IPS-18a (cell line): ENCODE results near the gene FAM9A.

Source experiments
- H3K27ac ChIP-seq: one replicate; pipeline ENCODE4 v1.5.1; 2013; ENCODE audit warnings: low read length
- H3K27me3 ChIP-seq: one replicate; pipeline ENCODE4 v1.6.1; 2013; ENCODE audit warnings: mild to moderate bottlenecking, low read length; ENCODE audit not compliant: control insufficient read depth, insufficient read depth
- H3K36me3 ChIP-seq: one replicate; pipeline ENCODE4 v1.6.1; 2013; ENCODE audit warnings: low read depth, low read length; ENCODE audit not compliant: control insufficient read depth
- H3K4me1 ChIP-seq: one replicate; pipeline ENCODE4 v1.6.1; 2013; ENCODE audit warnings: low read depth, low read length; ENCODE audit not compliant: control insufficient read depth
- H3K4me3 ChIP-seq: one replicate; pipeline ENCODE4 v1.5.1; 2013; ENCODE audit warnings: low read length
- H3K9ac ChIP-seq: one replicate; pipeline ENCODE4 v1.6.1; 2013; ENCODE audit warnings: mild to moderate bottlenecking, low read length, moderate library complexity
- H3K9me3 ChIP-seq: one replicate; pipeline ENCODE4 v1.6.1; 2013; ENCODE audit warnings: low read depth, low read length; ENCODE audit not compliant: control insufficient read depth

Gene FAM9A

DNA sequence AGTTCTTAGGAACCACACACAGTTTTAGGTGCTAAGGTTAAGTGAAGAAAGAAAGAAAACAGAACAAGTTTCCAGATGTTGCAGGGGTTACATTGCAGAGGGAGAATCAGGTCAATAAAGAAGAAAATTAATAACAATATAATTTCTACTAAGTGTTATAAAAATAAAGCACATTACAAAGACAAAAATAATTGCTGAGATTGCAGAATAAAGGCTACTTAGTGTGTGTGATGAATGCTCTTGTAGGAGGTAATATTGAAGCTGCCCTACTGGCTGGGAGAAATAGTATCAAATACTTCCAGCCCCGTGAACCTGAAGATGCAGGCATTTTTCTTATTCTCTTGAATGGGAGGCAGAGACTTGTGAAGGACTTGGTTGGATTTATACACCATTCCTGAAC, 33.2 kb upstream of the FAM9A start:
- Histone ChIP-seq H3K4me1 (no peaks in the 10 kb centered on the region), H3K4me3 (no peak overlapping the region), H3K9me3 (no peaks in the 10 kb centered on the region), H3K27ac (no peak overlapping the region), H3K27me3 (no peaks in the 10 kb centered on the region), H3K9ac (no peak overlapping the region), H3K36me3 (no peaks in the 10 kb centered on the region)

DNA sequence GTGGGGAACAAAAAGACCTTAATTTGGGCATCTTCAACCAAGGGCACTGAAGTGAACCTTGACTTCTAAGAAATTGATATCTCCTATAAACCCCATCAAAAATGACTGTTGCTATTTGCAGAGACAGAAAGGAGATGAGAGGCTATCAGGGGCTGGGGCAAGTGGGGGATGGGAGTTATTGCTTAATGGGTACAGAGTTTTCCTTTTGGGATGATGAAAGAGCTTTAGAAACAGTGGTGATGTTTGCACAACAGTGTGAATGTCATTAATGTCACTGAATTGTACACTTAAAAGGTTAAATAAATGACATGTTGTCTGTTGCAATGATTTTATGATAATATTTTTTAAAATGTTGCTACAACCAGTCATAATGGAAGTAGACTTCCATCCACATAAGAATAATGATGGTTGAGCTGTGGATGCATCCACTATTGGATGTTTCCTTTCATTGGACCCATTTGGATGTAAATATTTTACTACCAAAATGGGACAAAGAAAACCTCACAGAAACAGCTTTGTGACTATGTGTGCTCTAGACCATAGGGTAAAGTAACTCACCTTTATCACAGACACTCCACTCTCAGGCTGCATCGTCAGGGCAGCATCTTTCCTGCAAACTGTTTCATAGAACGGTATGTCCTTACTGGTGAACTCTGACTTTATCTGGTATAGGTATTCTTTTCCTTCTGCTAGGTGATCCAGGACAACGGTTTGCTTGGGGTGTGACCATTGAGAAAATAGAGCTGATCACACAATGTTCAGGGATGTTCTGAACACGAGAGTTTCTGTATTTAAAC, 31.6 kb upstream of the FAM9A start:
- Histone ChIP-seq H3K9ac (no peak overlapping the region), H3K4me3 (no peak overlapping the region), H3K27ac (no peak overlapping the region), H3K27me3 (no peaks in the 10 kb centered on the region), H3K9me3 (no peaks in the 10 kb centered on the region), H3K36me3 (no peaks in the 10 kb centered on the region), H3K4me1 (no peaks in the 10 kb centered on the region)

DNA sequence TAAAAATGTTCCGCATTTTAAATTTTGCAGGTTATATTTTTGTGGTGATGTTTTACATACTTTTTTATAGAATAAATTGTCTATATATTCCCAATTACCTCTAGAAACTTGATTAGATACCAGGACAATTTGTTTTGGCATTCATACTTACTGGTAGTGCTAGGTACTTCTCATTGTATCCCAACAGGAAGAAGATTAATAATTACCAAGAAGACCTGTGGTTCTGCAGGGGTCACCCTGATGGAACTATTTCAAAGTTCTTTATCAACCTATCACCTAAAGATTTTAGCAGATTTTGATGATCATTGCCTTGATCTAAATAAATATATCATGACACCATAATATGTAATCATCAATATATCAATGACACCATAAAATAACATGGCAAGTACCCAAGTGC, 22.5 kb upstream of the FAM9A start:
- H3K36me3 ChIP-seq = no peaks in the 10 kb centered on the region
- H3K27ac ChIP-seq = no peak overlapping the region
- H3K4me1 ChIP-seq = peaks cover 7% of the 10 kb centered on the region
- no peak overlapping the region for H3K4me3 ChIP-seq
- no peak overlapping the region for H3K9ac ChIP-seq
- no peaks in the 10 kb centered on the region for H3K9me3 ChIP-seq
- no peaks in the 10 kb centered on the region for H3K27me3 ChIP-seq

DNA sequence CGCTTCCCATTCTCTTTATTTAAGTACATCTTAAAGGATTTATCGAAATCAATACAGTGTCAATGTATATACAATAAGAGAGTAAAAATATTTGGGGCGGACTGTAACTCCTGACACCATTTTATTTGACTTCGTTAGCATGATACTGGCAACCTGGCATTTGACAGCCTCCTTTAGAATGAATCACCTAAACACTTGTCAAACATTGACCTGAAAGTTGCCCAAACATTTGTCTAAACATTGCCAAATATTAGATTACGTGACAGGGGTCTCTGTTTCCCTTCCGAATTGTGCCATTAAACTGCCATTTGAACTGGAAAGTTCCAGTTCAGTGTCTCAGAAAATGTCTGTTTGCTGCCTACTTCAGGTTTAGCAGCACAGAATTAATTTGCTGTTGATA, 20.8 kb upstream of the FAM9A start:
- Histone ChIP-seq H3K9me3 (no peaks in the 10 kb centered on the region), H3K4me3 (no peak overlapping the region), H3K27ac (no peak overlapping the region), H3K9ac (no peak overlapping the region), H3K36me3 (no peaks in the 10 kb centered on the region), H3K27me3 (no peaks in the 10 kb centered on the region), H3K4me1 (peaks cover 7% of the 10 kb centered on the region)

DNA sequence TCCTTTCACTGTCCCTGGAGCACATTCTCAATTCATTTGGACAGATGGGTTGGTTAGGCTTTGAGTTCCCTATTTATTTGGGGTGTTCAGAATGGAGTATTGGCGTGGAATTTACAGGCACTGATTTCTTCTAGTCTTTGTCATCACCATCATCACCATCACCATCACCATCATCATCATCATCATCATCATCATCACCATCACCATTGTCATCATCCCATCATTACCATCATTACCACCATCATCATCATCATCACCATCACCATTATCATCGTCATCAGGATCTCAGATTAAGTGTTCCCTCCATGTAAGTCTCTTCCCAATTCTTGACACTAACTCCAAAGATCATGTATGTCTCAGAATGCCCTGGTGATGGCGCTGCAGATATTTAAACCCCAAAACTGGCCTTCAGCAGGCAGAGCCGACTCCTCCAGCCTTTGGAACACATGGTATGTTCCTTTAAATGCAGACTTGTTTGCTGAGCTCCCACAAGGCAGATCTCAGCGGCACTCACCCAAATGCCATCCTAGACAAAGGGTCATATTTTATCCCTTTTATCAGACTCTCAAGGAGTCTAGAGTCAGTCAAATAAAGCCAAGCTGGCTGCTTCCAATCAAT, 19.8 kb upstream of the FAM9A start:
- H3K27ac ChIP-seq = no peak overlapping the region
- H3K4me1 ChIP-seq = peaks cover 7% of the 10 kb centered on the region
- H3K9me3 ChIP-seq = no peaks in the 10 kb centered on the region

DNA sequence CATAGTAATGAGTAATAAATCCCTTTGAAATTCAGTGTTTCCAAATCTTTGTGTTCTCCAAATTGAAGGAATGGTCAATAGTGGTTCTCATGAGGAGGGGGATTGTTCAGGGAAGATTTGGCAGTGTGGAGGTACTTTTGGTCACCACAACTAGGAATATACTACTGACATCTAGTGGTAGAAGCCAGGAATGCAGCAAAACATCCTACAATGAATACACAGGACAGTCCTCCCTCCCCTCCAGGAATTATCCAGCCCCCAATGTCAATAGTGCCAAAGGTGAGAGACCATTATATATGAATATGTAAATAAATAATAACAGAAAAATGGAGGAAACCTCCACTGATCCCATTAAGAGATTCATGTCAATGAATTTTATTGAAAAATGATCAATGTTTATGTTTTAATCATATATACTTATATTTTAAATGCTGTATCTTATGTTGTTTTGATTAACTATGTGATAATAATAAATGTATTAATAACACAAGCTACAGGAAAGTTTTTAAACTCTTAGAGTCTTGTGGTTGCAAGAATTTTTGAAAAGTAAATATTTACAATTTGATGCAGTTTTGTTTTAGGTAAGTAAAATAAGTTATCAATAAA, 14.4 kb upstream of the FAM9A start:
- Histone ChIP-seq H3K9me3 (no peaks in the 10 kb centered on the region), H3K27ac (no peak overlapping the region), H3K27me3 (no peaks in the 10 kb centered on the region), H3K9ac (no peak overlapping the region), H3K4me3 (no peak overlapping the region), H3K4me1 (no peaks in the 10 kb centered on the region), H3K36me3 (no peaks in the 10 kb centered on the region)

More for the DNA sequence above, 19.8 kb upstream of the FAM9A start:
- no peaks in the 10 kb centered on the region for H3K36me3 ChIP-seq
- no peaks in the 10 kb centered on the region for H3K27me3 ChIP-seq
- H3K4me3 ChIP-seq = no peak overlapping the region
- H3K9ac ChIP-seq = no peak overlapping the region

DNA sequence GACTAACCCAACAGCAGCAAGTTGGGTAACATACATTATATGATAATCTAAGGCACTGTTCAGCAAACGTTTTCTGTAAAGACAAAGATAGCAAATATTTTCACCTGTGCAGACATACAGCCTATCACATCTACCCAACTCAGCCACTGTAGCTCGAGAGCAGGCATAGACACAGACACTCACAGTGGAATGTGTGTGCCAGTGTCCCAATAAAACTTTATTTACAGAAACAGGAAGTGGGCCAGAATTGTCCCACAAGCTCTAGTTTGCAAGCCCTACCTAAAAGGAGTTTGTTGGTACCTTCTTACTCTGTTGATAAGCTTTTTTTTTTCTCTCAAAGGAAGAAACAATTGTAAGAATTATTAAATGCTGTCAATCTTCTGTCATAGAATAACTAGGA, 11.9 kb upstream of the FAM9A start:
- H3K36me3 ChIP-seq = no peaks in the 10 kb centered on the region
- H3K4me3 ChIP-seq = no peak overlapping the region
- no peaks in the 10 kb centered on the region for H3K4me1 ChIP-seq
- no peak overlapping the region for H3K27ac ChIP-seq
- H3K27me3 ChIP-seq = no peaks in the 10 kb centered on the region
- H3K9me3 ChIP-seq = no peaks in the 10 kb centered on the region
- no peak overlapping the region for H3K9ac ChIP-seq

DNA sequence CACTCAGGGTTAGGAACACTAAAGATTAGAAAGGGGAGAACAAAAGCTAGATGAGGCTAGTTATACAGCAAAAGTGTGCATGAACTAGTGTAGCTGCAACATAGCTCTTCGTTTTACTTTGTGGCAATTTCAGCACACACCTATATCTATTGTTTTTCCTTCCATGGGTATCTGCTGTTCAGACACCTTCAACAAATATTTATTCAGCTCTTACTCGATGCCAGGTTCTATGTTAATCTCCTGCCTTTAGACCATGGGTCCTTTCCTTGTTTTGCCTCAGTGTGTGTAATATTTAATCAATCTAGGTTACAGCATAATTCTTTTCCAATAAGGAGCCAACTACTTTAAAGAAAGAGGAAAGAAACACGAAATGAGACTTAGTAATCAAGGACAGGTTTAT, 10.4 kb upstream of the FAM9A start:
- H3K27me3 ChIP-seq = no peaks in the 10 kb centered on the region
- H3K27ac ChIP-seq = no peak overlapping the region
- H3K4me1 ChIP-seq = no peaks in the 10 kb centered on the region
- no peak overlapping the region for H3K4me3 ChIP-seq
- H3K9me3 ChIP-seq = no peaks in the 10 kb centered on the region
- H3K9ac ChIP-seq = no peak overlapping the region
- no peaks in the 10 kb centered on the region for H3K36me3 ChIP-seq

DNA sequence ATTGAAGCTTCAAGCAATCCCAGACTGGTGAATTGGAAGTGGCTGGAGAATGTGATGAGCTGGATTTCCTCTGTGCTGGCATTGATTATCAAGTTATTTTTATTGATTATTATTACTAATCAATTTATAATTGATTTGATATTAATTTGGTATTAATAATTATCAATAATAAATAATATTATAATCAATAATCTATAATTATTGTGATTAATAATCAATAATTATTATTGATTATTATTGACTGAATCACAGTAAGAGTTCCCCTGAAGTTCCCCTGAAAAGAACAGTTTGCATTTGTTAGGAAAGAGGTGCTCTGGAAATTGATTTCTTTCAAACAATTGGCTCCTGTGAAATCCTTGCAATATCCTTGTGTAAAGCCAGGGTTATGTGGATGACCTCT, 7.5 kb upstream of the FAM9A start:
- Histone ChIP-seq H3K4me1 (no peaks in the 10 kb centered on the region), H3K27me3 (no peaks in the 10 kb centered on the region), H3K36me3 (no peaks in the 10 kb centered on the region), H3K4me3 (no peak overlapping the region), H3K9ac (no peak overlapping the region), H3K27ac (no peak overlapping the region), H3K9me3 (no peaks in the 10 kb centered on the region)

DNA sequence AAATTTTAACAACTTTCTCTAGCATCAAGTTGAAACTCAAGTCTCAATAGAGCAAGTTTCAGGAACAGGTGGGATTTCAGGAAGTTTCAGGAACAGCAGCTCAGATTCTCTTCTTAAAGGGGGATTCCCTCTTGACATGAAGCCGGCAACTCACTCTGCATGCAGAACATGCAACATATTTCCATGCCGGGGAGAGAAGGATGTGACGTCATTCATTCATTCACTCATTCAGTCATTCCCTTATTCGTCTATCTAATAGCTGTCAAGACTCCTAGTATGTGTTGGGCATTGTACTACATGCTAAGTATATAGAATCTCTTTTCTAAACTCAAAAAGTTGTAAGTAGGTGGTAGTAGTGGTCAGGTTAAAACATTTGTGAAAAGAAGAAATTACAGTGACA, 4.8 kb upstream of the FAM9A start:
- Histone ChIP-seq H3K36me3 (no peaks in the 10 kb centered on the region), H3K9me3 (no peaks in the 10 kb centered on the region), H3K4me3 (no peak overlapping the region), H3K4me1 (no peaks in the 10 kb centered on the region), H3K27me3 (no peaks in the 10 kb centered on the region), H3K9ac (no peak overlapping the region), H3K27ac (no peak overlapping the region)

DNA sequence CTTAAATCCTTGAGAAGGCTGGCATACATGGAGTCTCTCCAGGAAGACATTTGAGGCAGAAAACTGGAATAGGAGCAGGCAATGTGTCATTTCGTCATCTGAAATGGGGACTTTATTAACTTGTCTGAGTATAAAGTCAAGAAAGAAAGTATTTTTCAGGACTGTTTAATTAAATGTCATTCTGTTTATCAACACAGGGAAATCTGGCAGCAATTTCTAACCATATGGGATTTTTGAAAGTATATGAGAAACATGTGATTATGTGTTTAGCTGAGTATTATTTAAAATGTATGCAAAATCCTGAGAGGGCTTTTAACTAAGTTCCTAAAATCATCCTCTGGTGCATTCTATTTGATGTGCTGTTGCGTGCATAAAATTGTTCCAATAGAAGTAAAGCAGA, 3.9 kb upstream of the FAM9A start:
- Histone ChIP-seq H3K4me1 (no peaks in the 10 kb centered on the region), H3K27ac (no peak overlapping the region), H3K4me3 (no peak overlapping the region), H3K36me3 (no peaks in the 10 kb centered on the region), H3K27me3 (no peaks in the 10 kb centered on the region), H3K9ac (no peak overlapping the region), H3K9me3 (no peaks in the 10 kb centered on the region)

DNA sequence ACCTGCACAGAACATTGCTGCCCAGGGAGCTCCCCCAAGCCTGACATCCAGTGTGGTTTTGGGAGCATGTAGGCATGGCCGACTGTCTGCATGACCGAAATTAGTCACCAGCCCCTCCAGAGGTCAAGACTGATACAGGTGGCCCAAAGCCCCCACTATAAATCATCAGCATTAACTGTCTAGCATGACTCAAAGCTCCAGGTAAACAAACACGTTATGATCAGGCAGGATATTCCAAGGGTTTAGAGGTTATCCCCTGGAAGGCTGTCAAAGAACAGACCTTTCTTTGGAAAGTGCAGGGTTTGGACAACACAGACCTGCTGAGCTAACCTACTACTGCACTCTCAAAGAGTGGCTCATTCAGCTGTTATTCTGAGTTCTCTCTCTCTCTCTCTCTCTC, 2.1 kb upstream of the FAM9A start:
- H3K4me1 ChIP-seq = no peaks in the 10 kb centered on the region
- no peaks in the 10 kb centered on the region for H3K9me3 ChIP-seq
- no peak overlapping the region for H3K27ac ChIP-seq
- no peaks in the 10 kb centered on the region for H3K27me3 ChIP-seq
- no peak overlapping the region for H3K4me3 ChIP-seq
- no peak overlapping the region for H3K9ac ChIP-seq
- H3K36me3 ChIP-seq = no peaks in the 10 kb centered on the region
